Astrocyte (in vitro differentiated cells and primary cell): ENCODE results near the gene VPS13C.

Source experiments
- CTCF ChIP-seq: IDR thresholded peaks from 2 replicates; pipeline ENCODE4 v1.5.1; 2011; ENCODE audit warnings: low read depth, mild to moderate bottlenecking, inconsistent platforms, low read length, moderate library complexity; ENCODE audit not compliant: insufficient read depth
- EZH2 ChIP-seq: IDR thresholded peaks from 2 replicates; pipeline ENCODE4 v1.6.1; 2012; ENCODE audit warnings: mild to moderate bottlenecking, low read length, inconsistent platforms; ENCODE audit not compliant: insufficient read depth

GRCh38 chr15:61835496-61836106 is 224.6 kb downstream of the VPS13C start:
- TF ChIP-seq EZH2 (no peak), CTCF (peak; percentile 81)
